GM04504 (cell line): ENCODE data around the gene PAIP1.
"Not testable (repeated sequence)": the region's sequence is repeated elsewhere in the genome, so short reads cannot be mapped to it uniquely, and the experiment has no call there.

Source experiments
- DNase-seq: peaks from one replicate; pipeline ENCODE4 v3.0.0-alpha.2; 2012; ENCODE audit warnings: low read depth

The PAIP1 gene

DNA sequence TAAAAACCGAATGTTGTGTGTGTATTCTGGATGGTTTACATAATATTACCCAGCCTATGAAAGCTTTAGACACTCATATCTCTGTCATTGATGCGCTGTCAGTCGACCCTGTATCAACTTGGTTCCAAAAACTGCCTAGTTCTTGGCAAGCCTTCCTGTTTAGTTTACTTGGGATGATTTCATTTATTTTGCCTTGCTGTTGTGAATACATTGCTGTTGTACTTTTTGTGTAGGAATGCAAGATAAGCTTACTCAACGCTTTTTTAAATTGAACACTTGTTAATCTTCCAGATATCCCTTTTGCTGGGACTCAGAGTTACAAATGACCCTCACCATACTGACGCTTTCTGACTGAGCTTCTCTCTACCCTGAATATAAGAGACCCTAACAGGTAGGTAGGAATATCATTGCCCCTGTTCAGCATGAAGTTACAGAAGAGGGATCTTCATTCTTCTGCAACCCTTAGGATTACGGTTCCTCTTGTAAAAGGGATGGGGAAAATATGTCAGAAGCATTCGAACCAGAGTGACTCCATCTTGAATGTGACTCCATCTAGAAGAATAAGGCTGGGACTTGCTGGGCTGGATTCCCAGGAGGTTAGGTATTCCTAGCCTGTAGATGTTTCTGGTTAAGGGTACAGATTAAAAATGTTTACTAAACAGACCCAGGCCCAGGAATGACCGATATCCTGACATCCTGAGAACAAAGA is 13.7 kb upstream of the PAIP1 start:
- DNase-seq, result no peak

DNA sequence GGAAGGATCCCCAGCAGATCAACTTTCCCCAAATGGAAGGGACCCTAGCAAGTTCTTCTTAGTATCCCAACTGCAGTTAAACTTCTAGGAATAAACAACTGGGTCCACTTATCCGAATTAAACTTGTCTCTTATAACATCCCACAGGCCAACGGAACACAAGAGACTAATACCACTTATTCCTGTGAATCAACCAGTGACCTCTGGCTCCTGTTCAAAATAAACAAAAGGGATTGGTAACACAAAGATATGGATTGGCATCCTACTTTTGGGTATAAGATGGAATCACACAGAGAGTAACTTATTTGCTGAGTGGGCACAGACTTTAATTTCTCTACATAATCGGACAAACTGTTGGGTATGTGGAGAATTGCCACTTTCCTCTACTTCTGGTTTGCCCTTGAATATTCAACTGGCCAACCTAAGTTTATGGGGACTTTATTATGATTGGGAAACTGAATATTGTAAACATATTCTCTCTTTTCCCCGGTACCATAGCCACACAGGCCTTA is 12.4 kb upstream of the PAIP1 start:
- DNase-seq, result no peak

DNA sequence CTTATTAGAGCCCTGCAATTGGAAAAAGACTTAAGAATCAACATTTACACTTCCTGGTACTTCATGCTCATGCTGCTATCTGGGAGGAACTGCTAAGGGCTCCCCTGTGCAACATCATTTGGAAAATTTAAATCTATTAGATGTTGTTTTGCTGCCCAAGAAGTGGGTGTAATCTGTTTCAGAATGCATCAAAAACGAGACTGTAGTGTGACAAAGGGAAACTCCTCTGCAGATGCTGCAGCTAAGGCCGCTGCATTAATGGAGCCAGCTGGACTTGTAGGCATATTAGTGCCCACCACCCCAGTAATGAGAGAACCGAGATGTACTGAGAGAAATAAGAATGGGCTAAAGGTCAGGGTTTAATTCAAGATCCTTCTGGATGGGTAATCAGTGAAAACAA is 11.1 kb upstream of the PAIP1 start:
- no peak for DNase-seq

DNA sequence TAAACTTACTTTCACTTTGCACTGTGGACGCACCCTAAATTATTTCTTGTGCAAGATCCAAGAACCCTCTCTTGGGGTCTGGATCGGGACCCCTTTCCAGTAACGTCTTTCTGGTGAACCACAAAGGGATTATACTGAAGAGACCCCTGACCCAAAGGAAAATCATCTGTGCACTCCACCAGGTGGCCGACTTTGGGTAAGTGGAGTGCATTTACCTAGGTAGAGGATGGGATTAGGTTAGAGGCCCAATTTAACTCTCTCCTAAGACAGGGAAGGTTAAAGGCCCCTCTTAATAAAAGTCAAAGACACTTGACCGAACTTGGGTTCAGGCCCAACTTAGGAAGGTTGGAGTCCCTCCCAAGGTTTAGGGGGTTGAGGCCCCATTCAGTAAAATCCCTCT is 8.2 kb upstream of the PAIP1 start:
- no peak for DNase-seq

DNA sequence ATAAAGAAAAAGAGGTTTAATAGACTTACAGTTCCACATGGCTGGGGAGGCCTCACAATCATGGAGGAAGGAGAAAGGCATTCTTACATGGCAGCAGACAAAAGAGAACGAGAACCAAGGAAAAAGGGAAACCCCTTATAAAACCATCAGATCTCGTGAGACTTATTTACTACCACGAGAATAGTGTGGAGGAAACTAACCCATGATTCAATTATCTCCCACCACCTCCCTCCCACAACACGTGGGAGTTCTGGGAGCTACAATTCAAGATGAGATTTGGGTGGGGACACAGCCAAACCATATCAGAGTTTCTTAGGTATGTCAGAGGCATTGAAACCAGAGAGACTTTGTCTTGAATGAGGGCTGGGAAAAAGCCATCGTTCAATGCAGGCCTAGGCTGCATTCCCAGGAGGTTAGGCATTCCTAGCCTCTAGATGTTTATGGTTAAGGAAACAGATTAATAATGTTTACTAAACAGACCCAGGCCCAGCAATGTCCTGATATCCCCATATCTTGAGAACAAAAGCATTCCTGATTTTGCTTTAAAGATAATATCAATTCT is 7.5 kb upstream of the PAIP1 start:
- no peak for DNase-seq

DNA sequence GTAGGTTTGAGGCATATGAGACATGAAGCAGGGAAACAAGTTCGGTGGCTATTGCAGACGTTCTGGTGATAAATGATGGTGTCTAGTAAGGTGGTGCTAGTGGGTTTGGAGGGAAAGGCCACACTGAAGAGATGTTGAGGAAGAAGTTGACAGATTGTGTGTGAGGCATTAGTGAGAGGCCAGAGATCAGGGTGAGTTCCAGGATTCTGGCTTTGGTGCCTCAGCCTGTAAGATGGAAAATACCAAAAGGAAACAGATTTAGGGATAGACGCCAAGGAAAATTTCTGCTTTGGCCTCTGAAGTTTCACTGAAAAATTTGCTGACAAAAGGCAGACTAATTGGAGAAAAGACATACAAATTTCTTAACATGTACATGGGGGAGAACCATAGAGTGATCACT is 6.4 kb upstream of the PAIP1 start:
- DNase-seq, result no peak

DNA sequence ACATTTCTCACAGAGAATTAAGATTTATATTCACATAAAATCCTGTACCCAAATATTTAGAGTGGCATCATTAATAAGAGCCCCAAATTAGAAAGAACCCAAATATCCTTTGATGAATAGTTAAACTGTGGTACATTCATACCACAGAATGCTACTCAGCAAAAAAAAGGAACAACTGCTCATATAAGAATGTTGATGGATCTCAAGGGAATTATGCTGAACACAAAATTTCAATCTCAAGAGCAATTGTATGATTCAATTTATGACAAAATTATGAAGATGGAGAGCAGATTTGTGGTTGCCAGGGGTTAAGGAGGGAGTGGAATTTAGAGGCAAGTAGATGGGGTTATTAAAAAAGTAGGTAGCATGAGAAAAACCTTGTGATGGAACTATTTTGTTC is 4.5 kb upstream of the PAIP1 start:
- DNase-seq, result no peak

DNA sequence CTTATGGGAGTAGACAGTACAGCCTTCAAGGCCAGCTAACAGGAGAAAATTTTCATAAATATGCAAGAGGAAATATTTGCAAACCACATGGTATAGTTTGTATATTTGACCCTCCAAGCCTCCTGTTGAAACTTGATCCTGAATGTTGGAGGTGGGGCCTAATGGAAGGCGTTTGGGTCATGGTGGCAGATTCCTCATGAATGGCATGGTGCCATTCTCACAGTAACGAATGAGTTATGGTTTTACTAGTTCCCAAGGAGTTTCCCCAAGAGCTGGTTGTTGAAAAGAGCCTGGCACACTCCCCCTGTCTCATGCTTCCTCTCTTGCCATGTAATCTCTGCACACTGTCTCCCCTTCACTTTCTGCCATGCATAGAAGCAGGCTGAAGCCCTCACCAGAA is 3.3 kb upstream of the PAIP1 start:
- no peak for DNase-seq

DNA sequence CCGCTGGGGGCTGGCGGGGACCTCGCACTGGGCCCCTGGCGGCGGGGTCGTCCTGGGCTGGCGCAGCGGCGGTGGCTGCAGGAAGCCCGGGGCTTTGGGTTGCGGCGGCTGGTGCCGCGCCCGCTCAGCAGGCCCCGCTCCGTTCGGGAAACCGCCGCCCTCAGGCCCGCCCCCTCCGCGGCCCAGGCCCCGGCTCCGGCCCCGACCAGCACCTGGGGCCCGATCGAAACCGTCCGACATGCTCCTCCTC is 345 bp downstream of the PAIP1 start:
- DNase-seq, result not testable (repeated sequence)

DNA sequence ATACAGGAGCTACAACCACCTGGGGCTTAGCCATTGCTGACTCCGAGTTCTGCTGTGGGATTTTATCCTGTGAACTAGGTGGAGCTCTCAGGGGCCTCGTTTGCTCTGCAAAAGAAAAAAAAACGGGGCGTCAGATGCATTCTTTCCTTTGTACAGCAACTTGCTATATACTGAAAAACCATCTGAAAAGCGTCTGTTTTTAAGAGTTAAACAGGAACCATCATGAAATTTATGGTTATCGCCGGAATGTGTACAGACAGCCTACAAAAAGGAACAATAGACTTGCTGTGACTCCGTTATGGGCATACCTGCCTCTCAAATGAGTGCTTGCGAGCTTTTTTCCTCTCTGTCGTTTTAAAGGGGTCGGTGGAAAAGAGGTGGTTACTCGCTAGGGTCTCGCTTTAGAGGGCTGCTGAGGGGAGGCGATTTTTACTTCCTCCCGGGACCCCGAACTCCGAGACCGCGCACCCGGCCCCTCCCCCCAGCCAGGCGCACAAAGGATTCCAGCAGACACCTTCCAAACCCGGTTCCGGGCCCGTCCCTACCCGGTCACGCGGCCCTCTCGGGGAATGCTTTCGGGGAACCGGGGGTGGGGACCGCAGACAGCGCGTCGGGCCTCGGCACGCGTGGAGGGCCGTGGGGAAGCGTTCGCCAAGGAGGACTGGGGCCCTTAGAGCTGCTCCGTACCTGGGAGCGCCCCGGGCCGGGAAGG is 826 bp downstream of the PAIP1 start:
- no peak for DNase-seq

DNA sequence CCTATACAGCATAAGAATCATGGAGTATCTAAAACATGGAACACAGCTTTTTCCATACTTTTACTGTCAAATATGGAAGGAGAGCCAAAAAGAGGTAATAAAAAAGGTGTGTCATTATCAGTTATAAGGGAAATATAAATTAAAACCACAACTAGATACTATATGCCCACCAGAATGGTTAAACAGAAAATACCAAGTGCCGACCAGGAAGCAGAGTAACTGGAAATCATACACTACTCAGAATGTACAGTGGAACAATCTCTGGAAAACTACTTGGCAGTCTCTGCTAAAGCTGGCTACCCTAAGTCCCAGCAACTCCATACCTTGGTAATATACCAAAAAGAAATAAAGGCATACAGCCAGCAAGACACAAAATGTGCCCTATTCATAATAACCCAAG is 2.4 kb downstream of the PAIP1 start:
- no peak for DNase-seq

DNA sequence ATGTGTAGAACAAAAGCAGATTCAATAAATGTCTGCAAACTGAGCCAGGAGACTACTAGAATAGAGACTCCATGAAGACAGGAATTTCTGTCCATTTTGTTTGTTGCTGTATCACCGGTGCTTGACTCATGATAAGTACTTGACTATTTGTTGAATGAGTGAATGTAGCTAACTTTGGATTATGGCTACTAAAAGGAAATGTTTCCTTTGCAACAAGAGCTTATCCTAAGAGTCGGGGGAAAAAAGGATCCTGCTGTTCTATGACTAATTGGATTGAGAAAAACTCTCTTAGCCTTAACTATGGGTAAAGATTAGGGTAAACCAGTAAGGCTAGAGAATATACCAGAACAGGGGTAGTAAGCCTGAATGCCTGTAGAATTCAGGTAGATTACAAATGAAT is 3.5 kb downstream of the PAIP1 start:
- no peak for DNase-seq

DNA sequence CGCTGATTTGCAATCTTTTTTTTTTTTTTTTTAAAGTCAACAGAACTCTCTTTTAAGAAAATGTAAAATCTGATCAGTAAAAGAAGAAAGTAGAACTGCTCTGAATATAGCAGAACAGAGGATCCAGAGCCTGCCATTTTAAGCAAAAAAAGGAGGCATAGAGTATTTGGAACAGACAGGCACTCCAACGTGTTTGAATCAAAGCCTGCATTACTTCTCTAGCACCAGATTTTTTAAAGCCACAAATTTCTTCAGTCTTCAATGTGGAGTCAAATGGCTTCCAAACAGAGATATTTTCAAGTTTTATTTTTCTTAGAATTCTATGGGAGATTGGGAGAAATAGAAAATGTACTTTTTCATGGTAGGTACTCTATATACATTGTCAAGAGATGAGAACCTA is 5.1 kb downstream of the PAIP1 start:
- DNase-seq, result no peak

DNA sequence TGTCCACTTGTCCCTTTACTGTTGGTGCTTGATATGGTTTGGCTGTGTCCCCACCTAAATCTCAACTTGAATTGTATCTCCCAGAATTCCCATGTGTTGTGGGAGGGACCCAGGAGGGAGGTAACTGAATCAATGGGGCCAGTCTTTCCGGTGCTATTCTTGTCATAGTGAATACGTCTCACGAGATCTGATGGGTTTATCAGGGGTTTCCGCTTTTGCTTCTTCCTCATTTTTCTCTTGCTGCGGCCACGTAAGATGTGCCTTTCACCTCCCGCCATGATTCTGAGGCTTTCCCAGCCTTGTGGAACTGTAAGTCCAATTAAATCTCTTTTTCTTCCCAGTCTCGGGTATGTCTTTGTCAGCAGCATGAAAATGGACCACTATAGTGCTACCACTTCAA is 7.6 kb downstream of the PAIP1 start:
- not testable (repeated sequence) for DNase-seq

DNA sequence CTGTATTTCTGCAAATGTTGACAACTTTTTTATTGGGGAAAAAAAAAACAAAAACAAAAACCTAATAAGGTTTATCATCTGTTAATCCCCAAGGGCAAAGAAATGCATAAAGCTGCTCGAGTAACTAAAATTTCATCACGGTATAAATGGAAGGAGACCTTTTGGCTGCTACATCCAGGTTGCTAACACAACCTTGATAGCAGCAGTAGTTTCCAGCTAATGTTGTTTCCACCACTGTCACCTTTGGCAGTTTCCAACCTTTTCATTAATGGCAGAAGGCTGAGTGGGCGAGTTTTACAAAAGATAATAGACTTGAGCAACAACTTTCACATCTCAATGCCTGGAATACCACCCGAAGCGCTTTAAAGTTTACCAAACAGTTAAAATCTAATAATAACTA is 8.5 kb downstream of the PAIP1 start:
- DNase-seq, result no peak

DNA sequence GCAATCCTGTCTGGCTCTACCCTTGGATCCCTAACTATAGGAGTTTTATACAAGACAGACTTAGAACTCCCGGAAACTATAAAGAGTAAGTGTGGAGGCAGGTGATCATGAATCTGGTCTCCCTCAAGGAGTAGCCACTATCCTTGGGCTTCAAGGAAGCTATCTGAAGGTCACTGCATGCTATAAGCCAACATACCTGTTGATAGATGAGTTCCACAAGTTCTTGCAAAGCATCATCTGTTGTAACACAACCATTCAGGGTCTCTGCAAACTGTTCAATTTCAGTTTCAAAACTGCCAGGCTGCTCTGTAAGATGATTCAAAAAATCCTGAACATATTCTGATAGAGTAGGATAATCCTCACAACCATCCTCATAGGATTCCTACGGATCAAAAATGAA is 9.3 kb downstream of the PAIP1 start:
- DNase-seq, result no peak

DNA sequence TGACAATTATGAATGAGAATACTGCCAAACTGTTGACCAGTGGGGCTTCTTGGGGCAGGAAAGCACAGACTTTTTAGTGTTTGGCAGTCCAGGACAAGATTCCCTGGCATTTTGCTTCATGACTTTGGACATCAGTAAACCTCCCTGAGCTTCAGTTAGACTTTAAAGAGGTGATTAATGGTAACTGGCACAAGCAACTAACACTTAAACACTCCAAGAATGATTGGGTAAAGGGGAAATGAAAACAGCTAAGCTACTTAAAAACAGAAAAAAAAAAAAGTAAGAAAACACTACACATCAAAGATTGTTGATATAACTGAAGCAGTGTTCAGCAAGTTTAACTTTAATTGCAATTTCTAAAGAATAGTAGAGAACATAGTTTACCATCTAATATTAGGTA is 13.4 kb downstream of the PAIP1 start:
- DNase-seq, result no peak

DNA sequence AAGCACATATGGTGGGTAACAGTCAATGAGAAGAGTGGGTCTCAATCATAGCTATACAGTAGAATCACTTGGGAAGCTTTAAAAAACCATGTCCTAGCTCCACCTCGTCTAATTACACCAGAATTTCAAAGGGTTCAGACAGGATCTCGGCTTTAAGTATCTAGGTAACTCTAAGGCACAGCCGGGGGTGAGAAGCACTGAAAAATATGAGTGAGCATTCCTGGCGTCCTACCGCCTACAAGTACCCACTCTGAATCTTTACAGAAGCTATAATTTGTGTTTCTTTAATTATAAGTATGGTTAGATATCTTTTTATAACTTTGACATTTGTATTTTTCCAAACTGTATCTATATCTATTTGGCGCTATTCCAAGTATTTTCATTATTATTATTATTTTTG is 16.1 kb downstream of the PAIP1 start:
- no peak for DNase-seq

DNA sequence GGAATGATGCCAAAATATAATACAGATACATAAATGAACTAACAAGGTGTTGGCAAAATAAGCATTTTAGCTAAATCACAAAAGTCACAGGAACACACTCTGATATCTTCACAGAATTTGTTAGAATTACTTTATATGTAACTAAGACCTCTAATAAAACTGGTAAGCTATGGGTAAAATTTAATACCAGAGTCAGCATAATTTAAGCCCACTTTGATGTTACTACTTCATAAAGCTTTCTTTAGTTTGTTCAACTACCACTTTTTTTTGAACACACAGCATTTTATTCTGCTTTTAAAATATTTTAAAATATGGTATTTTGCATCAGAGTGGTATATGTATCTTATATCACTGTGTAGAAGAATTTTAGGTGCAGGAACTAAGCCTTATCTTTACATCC is 19.9 kb downstream of the PAIP1 start:
- no peak for DNase-seq

DNA sequence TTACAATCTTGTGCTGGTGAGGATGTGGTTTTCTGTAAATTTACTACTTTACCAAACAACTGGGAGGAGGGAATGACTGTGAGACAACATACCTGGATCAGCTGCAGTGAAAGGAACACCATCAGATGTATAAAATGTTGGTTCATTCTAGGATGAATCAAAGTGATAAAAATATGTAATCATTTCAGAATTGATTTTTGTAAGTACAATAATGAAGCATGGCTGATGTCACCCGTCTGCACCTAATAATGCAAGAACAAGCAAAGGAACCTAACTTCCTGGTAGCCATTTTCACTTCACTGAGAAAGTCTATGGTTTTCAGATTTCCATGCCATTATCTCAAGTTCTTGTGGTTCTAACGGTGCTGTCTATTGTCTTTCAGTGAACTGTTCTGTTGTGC is 23.2 kb downstream of the PAIP1 start:
- no peak for DNase-seq

DNA sequence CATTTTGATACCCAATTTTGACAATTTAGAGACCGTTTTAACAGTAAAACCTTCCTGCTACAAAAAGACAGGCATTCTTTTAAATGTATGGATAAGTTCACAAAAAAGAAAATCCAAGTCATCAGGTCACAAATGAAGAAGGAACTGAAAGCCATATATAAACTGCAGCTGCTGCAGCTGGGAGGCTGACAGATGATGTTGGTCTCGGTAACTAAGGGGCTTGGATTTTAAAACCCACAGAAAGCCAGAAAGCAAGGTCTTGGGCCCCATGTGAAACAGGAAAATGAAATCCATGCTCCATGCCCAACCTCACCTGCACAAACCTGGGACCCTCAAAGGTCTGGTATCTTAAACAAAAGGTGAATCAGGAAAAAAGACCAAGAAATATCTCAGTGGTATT is 26.2 kb downstream of the PAIP1 start:
- DNase-seq, result no peak

DNA sequence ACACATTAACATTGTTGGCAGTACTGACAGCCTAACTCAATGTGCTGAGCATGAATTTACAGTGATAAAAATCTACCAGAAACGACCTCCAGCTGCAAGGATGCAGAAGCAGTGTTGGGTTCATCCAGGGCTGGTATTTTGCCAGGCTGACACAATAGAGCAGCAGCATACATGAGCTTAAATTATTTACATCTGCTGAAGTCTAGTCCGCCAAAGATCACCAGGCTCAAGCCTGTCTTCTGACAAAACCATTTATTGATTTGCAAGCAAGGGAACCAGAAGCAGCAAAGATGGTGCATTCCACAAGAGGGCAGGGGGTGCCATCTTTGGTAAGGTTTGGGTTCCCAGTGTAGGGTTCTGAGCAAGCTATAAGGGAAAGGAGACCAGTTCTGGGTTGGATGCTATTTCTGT is 33.2 kb downstream of the PAIP1 start:
- DNase-seq, result peak; percentile 27

DNA sequence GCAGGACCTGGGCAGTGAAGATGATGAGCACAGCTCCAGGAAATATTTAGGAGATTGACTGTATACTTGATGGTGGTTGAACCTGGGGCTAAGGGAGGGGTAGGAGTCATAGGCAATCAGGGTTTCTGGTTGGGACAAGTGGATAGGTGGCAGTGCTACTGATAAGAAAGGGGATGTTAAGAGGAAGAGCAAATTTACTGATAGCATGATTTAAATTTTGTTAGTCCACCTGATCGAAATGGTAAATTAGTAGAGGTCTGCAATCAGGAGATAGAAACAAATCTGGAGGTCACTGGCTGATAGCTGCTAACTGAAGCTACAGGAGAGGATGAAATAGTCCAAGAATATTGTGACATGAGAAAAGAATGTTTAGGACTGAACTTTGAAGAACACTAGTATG is 36.3 kb downstream of the PAIP1 start:
- no peak for DNase-seq

DNA sequence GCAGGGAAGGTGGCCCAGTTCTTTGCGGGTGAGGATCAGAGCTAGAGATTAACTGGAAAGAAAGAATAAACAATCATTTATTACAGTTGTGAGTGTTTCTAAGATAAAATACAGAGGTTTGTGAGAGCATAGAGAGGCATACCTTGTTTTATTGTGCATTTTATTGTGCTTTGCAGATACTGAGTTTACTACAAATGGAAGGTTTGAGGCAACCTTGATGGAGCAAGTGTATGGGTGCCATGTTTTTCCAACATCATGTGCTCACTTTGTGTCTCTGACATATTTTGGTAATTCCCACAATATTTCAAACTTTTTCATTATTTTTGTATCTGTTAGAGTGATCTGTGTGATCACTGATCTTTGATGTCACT is 41.2 kb downstream of the PAIP1 start:
- DNase-seq, result no peak
